ENCODE measurements around the gene EED. TPM values are rescaled to one million over a fixed set of nuclear protein-coding genes. Genes with fewer than 3 reads are reported as not detected.

Gene EED
- total RNA-seq, 2 donors from 2014 or later, result 55.1 to 104 TPM

DNA sequence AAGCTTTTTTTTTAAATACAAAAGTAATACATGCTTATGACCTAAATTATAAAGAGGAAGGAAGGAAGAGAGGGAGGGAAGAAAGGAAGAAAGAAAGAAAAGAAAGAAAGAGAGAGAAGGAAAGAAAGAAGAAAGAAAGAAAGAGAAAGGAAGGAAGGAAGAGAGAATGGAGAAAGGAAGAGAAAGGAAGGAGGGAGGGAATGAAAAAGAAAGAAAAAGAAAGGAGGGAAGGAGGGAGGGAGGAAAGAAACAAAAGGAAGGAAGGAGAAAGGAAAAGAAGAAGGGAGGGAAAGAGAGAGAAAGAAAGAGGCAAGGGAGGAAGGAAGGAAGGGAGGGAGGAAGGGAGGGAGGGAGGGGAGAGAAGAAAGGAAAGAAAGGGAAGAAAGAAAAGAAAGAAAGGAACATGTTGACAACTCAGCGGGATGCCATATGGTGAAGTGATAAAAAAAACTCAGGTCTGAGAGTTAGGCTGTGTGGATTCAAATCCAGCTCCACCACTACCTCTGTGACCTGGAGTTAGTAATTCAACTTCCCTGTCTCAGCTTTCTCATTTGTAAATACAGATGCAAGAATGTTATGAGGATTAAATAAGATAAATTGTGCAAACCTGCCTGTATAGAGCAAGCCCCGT, 9.6 kb upstream of the EED start:
- DNase-seq (ENCODE audit: low spot score in 2 of 2) (no peak), ATAC-seq (no peak)
- no peak overlapping the region for H3K27ac Mint-ChIP-seq
- no peaks in the 10 kb centered on the region for H3K9me3 Mint-ChIP-seq
- H3K36me3 Mint-ChIP-seq, result peaks cover 0 to 5% of the 10 kb centered on the region in 2 donors

DNA sequence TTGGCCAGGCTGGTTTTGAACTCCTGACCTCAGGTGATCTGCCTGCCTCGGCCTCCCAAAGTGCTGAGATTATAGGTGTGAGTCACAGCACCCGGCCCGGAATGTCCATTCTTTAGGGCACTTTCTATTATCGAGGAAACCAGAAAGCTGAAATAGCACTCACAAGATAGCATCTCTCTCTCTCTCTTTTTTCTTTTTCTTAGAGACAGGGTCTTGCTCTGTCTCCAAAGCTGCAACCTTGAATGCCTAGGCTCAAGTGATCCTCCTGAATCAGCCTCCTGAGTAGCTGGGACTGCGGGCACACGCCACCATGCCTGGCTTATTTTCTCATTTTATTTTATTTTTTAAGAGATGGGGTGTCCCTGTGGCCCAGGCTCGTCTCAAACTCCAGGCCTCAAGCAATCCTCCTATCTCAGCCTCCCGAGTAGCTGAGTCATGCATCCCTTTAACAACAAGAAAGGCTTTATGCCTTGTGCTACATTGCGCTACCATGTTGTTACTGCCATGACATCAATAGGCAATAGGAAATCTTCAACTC, 7.2 kb upstream of the EED start:
- peak overlapping the region in 1 of 2 donors; percentile 62 for H3K27ac Mint-ChIP-seq
- peaks cover 0 to 5% of the 10 kb centered on the region in 2 donors for H3K36me3 Mint-ChIP-seq
- no peaks in the 10 kb centered on the region for H3K9me3 Mint-ChIP-seq
- ATAC-seq, result no peak
- DNase-seq (ENCODE audit: low spot score in 2 of 2), result no peak

DNA sequence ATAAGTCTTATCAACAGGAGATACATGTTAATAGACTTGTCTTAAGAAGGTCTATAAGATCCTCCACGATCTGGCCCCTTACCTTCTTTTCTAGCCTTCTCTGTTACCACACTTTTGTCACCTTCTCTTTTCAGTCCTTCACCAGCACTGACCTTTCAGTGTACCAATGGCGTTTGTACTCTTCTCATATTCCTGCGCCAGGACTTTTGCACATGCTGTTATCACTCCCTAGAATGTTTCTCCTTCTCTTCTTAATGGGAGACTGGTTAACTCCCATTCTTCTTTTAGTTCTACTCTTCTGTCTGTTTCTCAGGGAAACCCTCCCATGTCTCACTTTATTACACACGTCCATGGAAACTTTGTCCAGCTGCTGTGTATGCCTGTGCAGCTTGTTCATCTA, 4.4 kb upstream of the EED start:
- H3K36me3 Mint-ChIP-seq, result no peaks in the 10 kb centered on the region
- no peaks in the 10 kb centered on the region for H3K9me3 Mint-ChIP-seq
- no peak overlapping the region for H3K27ac Mint-ChIP-seq
- DNase-seq (ENCODE audit: low spot score in 2 of 2), result no peak
- no peak for ATAC-seq

DNA sequence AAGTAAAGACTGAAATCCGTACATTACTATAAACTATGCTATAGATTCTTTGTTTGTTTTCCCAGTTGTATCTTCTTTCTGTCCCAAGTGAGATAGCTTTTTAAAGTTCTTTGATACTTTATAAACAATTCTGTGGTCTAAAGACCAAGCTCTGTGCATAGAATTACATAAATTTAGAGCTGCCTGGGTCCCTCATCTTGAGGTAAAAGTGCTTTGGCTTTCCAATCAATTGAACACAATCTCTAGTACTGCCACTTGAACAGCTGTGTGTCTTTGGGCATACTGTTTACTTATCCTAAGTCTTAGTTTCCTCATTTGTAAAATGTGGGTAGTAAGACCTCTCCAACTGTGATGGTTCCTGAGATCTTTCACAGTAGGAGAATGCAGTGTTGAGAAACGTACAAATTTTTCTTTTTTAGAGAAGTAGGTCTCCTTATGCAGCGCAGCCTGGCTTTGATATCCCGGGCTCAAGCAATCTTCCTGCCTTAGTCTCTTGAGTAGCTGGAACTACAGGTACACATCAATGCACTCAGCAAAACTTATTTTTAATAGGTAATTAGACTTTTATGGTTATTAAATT, 2.5 kb upstream of the EED start:
- Mint-ChIP-seq H3K27ac (no peak overlapping the region), H3K36me3 (peaks cover 0 to under 1% of the 10 kb centered on the region in 2 donors), H3K9me3 (no peaks in the 10 kb centered on the region)
- DNase-seq (ENCODE audit: low spot score in 2 of 2), result no peak
- ATAC-seq, result no peak

DNA sequence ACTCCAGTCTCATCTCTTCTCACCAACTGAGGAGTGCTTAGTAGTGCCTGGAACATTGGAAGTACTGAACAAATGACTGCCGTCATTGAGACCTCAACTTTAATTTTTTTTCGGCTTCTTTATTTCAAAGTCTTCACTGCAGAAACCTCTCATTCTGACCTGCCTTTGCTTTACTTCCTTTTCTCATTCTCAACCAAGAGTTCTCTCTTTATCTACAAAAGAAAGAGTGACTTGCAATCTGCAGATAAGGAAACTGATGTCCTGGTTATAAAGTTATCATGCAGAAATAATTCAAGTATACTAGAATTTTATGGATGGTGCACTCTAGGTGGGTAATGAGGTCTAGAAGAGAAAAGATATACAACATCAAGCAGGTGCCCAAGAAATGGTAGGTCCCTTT, 1.2 kb upstream of the EED start:
- DNase-seq (ENCODE audit: low spot score in 2 of 2) (no peak), ATAC-seq (no peak)
- peak overlapping the region in 1 of 2 donors; percentile 77 for H3K27ac Mint-ChIP-seq

DNA sequence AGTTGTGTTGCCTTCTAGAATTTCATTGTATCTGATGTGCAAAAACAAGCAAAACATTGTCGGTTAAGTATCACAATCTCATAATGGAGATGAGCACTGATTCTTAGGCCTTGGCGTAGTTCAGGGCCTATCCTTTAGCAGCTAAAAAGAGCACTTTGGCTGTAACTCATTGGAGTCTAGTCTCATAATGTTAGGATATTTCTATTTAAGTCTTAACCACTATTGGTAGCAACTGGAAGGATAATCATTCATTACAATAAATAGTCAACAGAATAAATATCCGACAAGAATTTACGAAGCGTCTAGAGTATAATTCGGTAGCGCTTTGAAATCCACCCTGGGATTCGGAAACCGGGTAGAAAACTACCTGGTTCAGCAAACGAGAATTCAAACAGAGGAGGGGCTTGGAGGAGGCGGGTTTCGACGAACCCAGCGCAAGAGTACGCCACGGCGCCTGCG, 461 bp upstream of the EED start:
- no peak for DNase-seq (ENCODE audit: low spot score in 2 of 2)
- Mint-ChIP-seq H3K27ac (no peak overlapping the region), H3K36me3 (peaks cover 12 to 18% of the 10 kb centered on the region in 2 donors), H3K9me3 (no peaks in the 10 kb centered on the region)
- peak; percentile 69 to 72 for ATAC-seq

More for the DNA sequence above, 1.2 kb upstream of the EED start:
- Mint-ChIP-seq H3K9me3 (no peaks in the 10 kb centered on the region), H3K36me3 (peaks cover 8 to 12% of the 10 kb centered on the region in 2 donors)

DNA sequence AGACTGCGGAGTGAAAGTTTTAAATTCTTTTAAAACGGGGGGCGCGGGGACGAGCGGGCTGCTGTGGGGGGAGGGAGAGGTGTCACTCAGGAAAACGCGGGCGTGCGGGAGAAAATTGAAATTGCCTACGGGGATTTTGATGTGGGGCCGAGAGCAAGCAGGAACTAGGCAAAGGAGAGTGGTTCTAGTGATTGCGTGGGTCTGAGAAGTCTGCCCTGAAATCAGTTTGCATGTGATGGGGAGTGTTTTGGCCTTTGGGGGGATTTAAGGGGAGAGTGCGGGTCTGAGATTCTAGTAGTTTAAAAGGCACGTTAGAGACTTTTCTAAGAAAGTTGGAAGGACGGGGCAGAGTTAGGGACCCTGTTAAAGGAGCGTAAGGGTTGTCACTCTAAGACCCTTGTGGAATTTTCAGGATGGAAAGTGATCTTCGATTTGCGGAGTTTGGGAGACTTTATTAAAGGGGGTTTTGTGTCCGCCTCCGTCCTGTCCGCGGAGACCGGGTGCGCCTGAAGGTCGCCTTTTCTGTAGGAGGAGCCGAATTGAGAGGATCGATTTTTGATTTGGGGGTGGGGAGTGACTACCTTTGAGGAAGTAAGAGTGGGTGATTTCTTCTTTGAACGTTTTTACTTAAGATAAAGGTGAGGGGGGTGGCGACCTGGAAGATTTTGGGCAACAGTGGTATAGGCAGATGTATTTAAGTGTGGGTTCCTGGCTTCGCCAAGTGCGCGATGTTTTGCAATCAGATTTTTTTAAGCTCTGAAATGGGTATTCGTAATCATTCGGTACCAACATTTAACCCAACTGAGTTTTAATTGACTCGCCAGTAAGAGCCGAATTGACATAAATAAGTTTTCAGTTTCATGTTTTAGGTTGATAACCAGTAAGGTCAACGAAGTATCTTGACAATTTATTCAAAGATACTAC, 1.1 kb downstream of the EED start:
- ATAC-seq (peak; percentile 21 to 27), DNase-seq (ENCODE audit: low spot score in 2 of 2) (peak; percentile 37 to 56)
- Mint-ChIP-seq H3K9me3 (no peaks in the 10 kb centered on the region), H3K36me3 (peaks cover 12 to 24% of the 10 kb centered on the region in 2 donors), H3K27ac (no peak overlapping the region)

DNA sequence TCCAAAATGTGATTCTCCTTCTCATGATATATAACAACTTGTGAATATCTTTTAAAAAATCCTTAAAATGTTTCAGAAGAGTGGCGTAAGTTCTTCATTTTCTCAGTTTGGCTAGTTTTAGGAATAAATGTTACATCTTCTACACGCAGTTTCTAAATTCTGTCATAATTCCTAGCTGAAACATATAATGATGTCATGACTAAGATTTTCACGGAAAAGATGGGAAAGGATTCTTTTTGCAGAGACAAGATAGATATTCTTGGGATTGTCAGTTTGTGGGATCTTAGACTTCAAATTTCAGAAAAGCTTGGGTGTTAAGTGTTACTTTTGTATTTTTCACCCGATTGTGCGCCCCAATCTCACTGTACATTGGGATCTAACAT, 1.7 kb downstream of the EED start:
- DNase-seq (ENCODE audit: low spot score in 2 of 2), result no peak
- H3K9me3 Mint-ChIP-seq, result no peaks in the 10 kb centered on the region
- peaks cover 12 to 24% of the 10 kb centered on the region in 2 donors for H3K36me3 Mint-ChIP-seq
- no peak overlapping the region for H3K27ac Mint-ChIP-seq
- ATAC-seq, result no peak

DNA sequence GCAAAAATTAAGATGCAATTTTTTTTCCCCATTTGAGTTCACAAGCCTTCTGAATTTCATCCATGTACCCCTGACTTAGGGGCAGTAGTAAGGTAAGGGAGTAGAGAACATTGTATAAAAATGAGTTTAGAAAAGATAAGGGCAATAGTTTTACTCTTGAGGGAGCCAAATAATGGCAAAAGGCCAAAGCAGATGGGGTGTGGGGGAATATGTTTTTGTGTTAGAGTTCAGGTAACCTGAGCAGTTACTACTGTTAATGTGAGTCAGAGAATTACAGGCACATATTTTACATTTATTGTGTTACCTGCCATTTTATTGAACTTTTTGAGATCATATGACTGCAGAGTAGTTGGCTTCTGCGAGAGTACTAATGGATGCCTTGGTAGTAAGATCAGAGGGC, 3.1 kb downstream of the EED start:
- Mint-ChIP-seq H3K9me3 (no peaks in the 10 kb centered on the region), H3K27ac (peak overlapping the region; percentile 3 to 28), H3K36me3 (peaks cover 12 to 35% of the 10 kb centered on the region in 2 donors)
- no peak for DNase-seq (ENCODE audit: low spot score in 2 of 2)
- no peak for ATAC-seq

DNA sequence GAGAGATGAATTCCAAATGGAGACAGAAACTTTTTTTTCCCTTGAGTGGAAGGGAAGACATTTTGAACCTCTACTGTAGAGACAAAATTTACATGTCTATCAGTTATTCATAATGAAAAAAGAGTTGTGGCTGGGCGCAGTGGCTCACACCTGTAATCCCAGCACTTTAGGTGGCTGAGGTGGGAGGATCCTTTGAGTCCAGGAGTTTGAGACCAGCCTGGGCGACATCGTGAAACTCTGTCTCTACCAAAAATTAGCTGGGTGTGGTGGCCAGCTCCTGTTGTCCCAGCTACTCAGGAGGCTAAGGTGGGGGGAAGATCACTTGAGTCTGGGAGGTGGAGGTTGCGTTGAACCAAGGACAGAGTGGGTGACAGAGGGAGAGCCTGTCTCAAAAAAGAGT, 4.1 kb downstream of the EED start:
- Mint-ChIP-seq H3K9me3 (no peaks in the 10 kb centered on the region), H3K27ac (peak overlapping the region; percentile 28 to 98), H3K36me3 (peaks cover 12 to 44% of the 10 kb centered on the region in 2 donors)
- DNase-seq (ENCODE audit: low spot score in 2 of 2) (peak in 1 of 2 donors; percentile 25), ATAC-seq (peak; percentile 15 to 23)

DNA sequence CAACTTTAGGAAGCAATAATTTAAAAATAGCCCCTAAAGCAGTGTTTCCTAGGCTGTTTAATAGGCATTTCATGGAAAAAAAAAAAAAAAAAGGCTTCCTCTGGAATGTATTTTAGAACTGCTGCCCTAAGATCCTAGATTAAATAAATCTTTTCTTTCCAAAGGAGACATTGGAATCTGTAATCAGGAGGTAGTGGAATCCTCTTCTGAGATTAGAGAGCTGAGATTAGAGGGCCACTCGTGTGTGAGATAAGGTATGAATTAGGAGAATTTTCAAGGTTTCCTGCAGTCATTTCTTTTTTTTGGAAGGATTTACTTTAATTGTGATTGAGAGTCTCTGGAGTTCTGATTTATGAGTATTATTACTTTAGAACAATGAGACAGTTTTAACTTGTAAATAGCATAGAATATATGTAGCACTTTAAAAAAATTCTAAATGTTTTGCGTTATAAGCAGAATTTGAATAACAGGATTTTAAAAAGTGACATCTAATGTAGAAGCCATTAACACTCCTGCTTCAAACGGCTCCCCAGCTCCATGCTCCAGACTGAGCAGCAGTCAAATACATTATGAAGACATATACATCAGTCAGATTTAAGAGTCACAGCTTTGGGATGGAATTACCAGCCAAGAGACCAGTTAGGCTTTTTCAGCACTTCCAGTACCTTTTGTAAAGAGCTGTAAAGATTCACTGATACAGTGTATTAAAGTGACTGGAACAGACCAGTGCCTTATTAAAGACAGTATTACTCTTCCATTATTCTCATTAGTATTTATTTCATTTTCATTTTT, 5.0 kb downstream of the EED start:
- Mint-ChIP-seq H3K9me3 (no peaks in the 10 kb centered on the region), H3K27ac (peak overlapping the region in 1 of 2 donors; percentile 81), H3K36me3 (peaks cover 12 to 44% of the 10 kb centered on the region in 2 donors)
- DNase-seq (ENCODE audit: low spot score in 2 of 2) (no peak), ATAC-seq (no peak)

DNA sequence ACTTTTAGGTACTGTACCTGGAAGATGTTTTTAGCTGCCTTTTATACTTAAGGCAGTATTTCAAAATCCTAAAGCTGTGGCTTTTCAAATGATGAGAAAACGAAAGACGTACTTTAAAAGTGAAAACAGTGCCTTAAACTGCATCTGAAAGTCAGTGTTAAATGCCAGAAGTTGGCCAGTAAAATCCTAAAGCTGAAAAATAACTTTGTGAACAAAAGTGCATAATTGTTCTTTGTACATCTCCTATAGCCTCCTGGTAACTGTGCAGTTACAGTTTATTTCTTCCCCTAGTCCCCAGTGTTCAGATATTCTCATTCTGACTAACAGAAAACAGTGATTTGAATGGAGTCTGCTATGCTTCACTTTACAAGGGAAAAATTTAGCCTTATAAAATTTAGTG, 6.8 kb downstream of the EED start:
- Mint-ChIP-seq H3K27ac (peak overlapping the region in 1 of 2 donors; percentile 52), H3K9me3 (no peaks in the 10 kb centered on the region), H3K36me3 (peaks cover 12 to 45% of the 10 kb centered on the region in 2 donors)
- ATAC-seq (peak; percentile 58 to 62), DNase-seq (ENCODE audit: low spot score in 2 of 2) (no peak)

DNA sequence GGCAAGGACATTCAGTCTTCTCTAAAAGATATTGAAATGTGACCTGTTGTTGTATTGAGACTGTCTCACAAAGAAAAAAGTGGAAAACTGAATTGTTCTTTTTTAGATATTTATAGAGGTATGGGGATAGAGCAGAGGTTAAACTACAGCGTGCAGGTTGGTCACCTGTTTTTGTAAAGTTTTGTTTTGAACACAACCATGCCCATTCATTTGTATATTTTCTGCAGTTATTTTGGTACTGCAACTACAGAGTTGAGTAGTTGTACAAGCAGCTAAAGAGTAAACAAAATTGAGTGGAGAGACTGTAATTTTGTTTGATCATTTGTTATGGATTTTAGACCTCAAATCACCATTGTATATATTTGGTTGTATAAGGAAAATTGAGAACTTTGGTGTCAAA, 11.3 kb downstream of the EED start:
- DNase-seq (ENCODE audit: low spot score in 2 of 2), result no peak
- peak in 1 of 2 donors; percentile 83 for ATAC-seq
- H3K9me3 Mint-ChIP-seq, result no peaks in the 10 kb centered on the region
- H3K27ac Mint-ChIP-seq, result peak overlapping the region in 1 of 2 donors; percentile 94
- H3K36me3 Mint-ChIP-seq, result peaks cover 0 to 38% of the 10 kb centered on the region in 2 donors

DNA sequence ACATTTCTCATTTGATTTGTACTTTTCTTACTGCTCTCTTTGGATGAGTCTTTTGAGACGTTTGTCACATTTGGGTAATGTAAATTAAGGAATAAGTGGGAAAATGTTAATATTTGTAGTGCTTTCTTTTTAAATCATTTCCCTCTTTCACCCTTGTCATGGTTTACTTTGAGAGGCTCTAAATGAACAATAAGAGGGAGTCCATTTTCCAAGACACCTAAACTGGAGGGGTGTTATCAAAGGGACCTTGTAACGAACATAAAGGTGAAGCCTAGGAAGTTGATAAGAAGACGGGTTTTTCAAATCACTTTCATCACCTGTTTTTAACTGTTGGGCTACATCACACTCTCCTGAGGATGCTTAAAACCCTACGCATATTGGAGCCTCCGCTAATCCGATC, 12.1 kb downstream of the EED start:
- peaks cover 0 to 41% of the 10 kb centered on the region in 2 donors for H3K36me3 Mint-ChIP-seq
- peak overlapping the region in 1 of 2 donors; percentile 94 for H3K27ac Mint-ChIP-seq
- H3K9me3 Mint-ChIP-seq, result no peaks in the 10 kb centered on the region
- no peak for DNase-seq (ENCODE audit: low spot score in 2 of 2)
- no peak for ATAC-seq

DNA sequence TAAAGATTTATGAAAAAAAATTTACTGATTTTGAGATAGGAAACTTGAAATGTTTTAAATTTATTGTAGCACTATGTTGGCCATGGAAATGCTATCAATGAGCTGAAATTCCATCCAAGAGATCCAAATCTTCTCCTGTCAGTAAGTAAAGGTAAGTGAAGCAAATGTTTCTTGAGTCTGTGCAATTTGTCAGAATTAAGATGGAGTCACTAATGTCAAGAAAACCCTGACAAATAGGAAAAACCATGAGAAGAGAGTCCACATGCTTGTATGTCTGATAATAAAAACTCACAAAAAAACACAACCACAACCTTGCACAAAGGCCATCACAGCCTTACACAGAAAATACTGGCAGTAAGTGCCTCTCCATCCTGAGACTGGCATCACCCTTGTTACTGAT, 12.9 kb downstream of the EED start:
- ATAC-seq, result no peak
- peaks cover under 1 to 37% of the 10 kb centered on the region in 2 donors for H3K36me3 Mint-ChIP-seq
- H3K9me3 Mint-ChIP-seq, result no peaks in the 10 kb centered on the region
- H3K27ac Mint-ChIP-seq, result no peak overlapping the region
- no peak for DNase-seq (ENCODE audit: low spot score in 2 of 2)

DNA sequence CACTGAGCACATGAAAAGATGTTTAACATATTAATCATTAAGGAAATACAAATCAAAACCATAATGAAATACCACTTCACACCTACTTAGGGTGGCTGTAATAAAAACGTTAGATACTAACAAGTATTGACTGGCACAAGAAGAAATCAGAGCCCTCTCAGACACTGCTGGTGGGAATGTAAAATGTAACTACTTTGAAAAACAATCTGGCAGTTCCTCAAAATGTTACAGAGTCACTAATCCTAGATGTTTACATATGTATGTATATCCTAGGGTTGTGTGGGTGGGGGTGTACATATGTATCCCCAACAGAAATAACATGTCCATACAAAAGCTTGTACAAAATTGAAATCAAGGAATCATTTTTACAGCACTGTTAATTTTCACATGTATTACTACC, 15.2 kb downstream of the EED start:
- ATAC-seq (no peak), DNase-seq (ENCODE audit: low spot score in 2 of 2) (no peak)
- Mint-ChIP-seq H3K27ac (peak overlapping the region in 1 of 2 donors; percentile 87), H3K9me3 (no peaks in the 10 kb centered on the region), H3K36me3 (peaks cover 19 to 49% of the 10 kb centered on the region in 2 donors)
